ENCODE measurements around the gene HIBADH.
A peak's percentile ranks its signal among the peaks of the same experiment; 100 is the strongest.

HIBADH gene

GRCh38 chr7:27586825-27587224 is 75.9 kb downstream of the HIBADH start (continued):
- TF ChIP-seq CSRNP3 (CRISPR knock-in tag; IDR thresholded peaks at IDR 0.05): no peak

GRCh38 chr7:27585781-27586447 is 76.8 kb downstream of the HIBADH start:
- TF ChIP-seq TCF4 (CRISPR knock-in tag; IDR thresholded peaks at IDR 0.05; ENCODE audit: borderline replicate concordance) (no peak), ZFP3 (CRISPR knock-in tag; IDR thresholded peaks at IDR 0.05) (no peak), TOX (CRISPR knock-in tag; IDR thresholded peaks at IDR 0.05; ENCODE audit: borderline replicate concordance) (no peak), CSDC2 (CRISPR knock-in tag; IDR thresholded peaks at IDR 0.05) (no peak), CSRNP3 (CRISPR knock-in tag; IDR thresholded peaks at IDR 0.05) (no peak), POU6F1 (CRISPR knock-in tag; IDR thresholded peaks at IDR 0.05; ENCODE audit: borderline replicate concordance, low read depth) (no peak), GLIS3 (CRISPR knock-in tag; IDR thresholded peaks at IDR 0.05) (no peak), CREB5 (CRISPR knock-in tag; IDR thresholded peaks at IDR 0.05; ENCODE audit: low read depth) (no peak), ARNTL (CRISPR knock-in tag; IDR thresholded peaks at IDR 0.05; ENCODE audit: borderline replicate concordance, low read depth) (no peak), ZC3H10 (CRISPR knock-in tag; IDR thresholded peaks at IDR 0.05) (no peak)
- ATAC-seq: peak; percentile 61

- no peak for ATAC-seq
- TF ChIP-seq ESRRG (CRISPR knock-in tag; IDR thresholded peaks at IDR 0.05) (no peak), SNAI2 (CRISPR knock-in tag; IDR thresholded peaks at IDR 0.05) (no peak), ZFP30 (CRISPR knock-in tag; IDR thresholded peaks at IDR 0.05) (no peak), CSDC2 (CRISPR knock-in tag; IDR thresholded peaks at IDR 0.05) (no peak), ZFP3 (CRISPR knock-in tag; IDR thresholded peaks at IDR 0.05) (no peak), RARB (CRISPR knock-in tag; IDR thresholded peaks at IDR 0.05) (no peak), GLIS3 (CRISPR knock-in tag; IDR thresholded peaks at IDR 0.05) (no peak), CSRNP3 (CRISPR knock-in tag; IDR thresholded peaks at IDR 0.05) (no peak), CREB5 (CRISPR knock-in tag; IDR thresholded peaks at IDR 0.05; ENCODE audit: low read depth) (no peak), POU6F1 (CRISPR knock-in tag; IDR thresholded peaks at IDR 0.05; ENCODE audit: borderline replicate concordance, low read depth) (no peak), ISL1 (CRISPR knock-in tag; IDR thresholded peaks at IDR 0.05) (no peak), ZC3H10 (CRISPR knock-in tag; IDR thresholded peaks at IDR 0.05) (no peak)
These were observed 80.8 kb downstream of the HIBADH start for GRCh38 chr7:27581906-27582305.

- ATAC-seq: no peak
- TF ChIP-seq TOX (CRISPR knock-in tag; IDR thresholded peaks at IDR 0.05; ENCODE audit: borderline replicate concordance): no peak
- no peak for TF ChIP-seq ESRRG (CRISPR knock-in tag; IDR thresholded peaks at IDR 0.05)
- no peak for TF ChIP-seq BACH2 (CRISPR knock-in tag; IDR thresholded peaks at IDR 0.05; ENCODE audit: borderline replicate concordance)
- no peak for TF ChIP-seq ZC3H10 (CRISPR knock-in tag; IDR thresholded peaks at IDR 0.05)
- no peak for TF ChIP-seq ZNF565 (CRISPR knock-in tag; conservative IDR thresholded peaks at IDR 0.05; ENCODE audit: low read depth)
- TF ChIP-seq ZNF70 (CRISPR knock-in tag; IDR thresholded peaks at IDR 0.05): no peak
- TF ChIP-seq CSRNP3 (CRISPR knock-in tag; IDR thresholded peaks at IDR 0.05): no peak
- TF ChIP-seq ISL1 (CRISPR knock-in tag; IDR thresholded peaks at IDR 0.05): no peak
- TF ChIP-seq PPARA (CRISPR knock-in tag; IDR thresholded peaks at IDR 0.05; ENCODE audit: borderline replicate concordance): no peak
- no peak for TF ChIP-seq PATZ1 (CRISPR knock-in tag; IDR thresholded peaks at IDR 0.05; ENCODE audit: borderline replicate concordance)
- no peak for TF ChIP-seq ZFP30 (CRISPR knock-in tag; IDR thresholded peaks at IDR 0.05)
- TF ChIP-seq TCF4 (CRISPR knock-in tag; IDR thresholded peaks at IDR 0.05; ENCODE audit: borderline replicate concordance): no peak
- no peak for TF ChIP-seq RARB (CRISPR knock-in tag; IDR thresholded peaks at IDR 0.05)
These were observed 81.6 kb downstream of the HIBADH start for GRCh38 chr7:27581119-27581518.

Data from SK-N-SH treated with all-trans-retinoic acid at 6 μM for 48 hours (cell line).